ENCODE data around the gene TCF12.

TCF12 gene

DNA sequence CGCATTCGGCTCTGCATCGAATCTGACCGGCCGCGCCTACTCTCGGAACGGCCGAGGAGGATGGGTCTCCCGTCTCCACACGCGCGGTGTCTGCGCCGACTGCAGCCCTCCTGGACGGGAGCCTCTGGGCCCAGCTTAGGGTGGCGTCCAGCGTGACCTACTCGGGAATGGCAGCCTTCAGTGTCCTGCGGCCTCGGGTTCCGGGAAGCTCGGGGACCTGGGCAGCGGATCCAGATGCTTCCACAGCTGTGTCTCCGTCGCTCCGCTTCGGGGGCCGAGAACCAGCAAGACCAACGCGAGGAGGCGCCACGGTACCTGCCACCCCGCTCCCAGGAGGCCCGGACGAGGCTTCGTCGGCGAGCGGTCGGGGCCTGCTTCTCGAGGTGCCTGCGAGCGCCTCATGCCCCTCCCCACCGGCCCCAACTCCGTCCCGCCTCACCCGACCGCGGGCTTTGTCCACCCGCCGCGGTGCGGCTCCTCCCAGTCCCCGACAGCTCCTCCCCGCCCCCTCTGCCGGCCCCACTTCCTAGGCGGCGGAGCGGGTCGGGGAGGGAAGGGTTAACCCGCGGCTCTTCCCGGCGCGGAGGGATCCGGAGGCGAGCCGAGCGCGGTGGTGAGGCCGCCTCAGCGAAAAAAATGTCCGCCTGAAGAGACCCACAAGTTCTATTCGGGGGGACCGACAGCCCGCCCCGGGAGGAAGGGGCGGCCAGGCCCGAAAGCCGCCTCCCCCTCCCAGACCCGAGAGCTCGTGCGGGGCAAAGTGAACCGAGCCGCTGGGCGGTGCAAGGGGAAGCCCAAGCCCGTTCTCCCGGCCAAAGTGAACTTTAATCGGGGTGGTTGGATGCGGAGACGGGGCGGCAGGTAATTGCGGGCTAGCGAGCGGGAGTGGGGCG, at the start of gene TCF12:
Gene TCF12 (plus strand): TSS at position 599 of the 893 bp plus-strand sequence. CDS start 1,270 bp downstream, outside the sequence.
- peak; percentile 94 for DNase-seq

DNA sequence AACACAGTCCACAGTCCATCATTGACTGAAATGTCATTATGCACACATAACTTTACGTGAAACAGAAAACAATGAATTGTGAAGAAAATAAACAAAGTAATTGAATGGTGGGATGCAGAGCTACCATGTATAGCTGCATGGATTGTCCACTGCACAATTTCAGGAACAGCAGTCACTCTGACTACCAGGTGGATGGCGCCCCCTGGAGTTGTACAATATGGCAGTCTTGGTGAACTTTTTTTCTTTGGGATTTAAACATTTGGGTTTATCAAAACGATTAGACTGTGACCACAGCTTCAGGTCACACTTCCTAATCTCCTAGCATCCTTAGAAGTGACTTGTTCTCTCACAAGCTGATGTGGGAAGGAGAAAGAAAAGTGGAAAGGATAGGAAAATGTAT, 48.9 kb upstream of the TCF12 start:
- DNase-seq = no peak

DNA sequence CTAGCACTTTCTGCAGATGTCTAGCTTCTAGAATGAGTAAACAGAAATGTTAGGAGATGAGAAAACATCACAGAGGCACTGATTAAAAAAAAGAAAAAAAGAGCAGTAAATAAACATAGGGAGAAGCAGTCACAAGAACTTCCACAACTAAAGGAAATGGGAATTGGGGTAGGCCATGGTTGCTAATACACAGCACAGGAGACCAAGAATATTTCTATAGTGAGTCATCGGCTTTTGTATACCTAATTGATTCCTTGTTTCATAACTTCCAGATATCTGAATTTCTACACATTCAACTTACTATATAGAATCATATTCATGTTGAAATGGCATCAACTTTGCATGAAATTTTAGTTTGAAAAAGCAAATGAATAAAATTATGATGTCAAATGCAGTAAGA, 47.3 kb upstream of the TCF12 start:
- DNase-seq = peak; percentile 74

DNA sequence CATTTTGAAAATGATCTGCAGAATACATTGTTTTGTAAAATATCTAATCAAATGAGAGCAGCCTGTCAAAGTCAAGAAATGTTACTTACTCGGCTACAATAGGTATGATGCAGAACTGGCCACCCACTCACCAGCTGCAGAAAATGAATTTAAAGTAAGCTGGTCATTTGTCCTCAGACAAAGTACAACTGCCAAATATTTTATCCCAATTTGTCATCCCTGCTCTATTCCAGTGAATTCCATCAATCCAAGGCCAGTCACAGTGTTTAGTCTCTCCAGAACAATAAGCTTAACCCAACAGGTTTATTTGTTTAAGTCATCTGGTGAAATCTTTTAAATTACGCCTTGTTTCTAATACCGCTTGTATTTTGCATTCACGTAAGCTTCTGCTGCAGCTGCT, 46.6 kb upstream of the TCF12 start:
- no peak for DNase-seq

DNA sequence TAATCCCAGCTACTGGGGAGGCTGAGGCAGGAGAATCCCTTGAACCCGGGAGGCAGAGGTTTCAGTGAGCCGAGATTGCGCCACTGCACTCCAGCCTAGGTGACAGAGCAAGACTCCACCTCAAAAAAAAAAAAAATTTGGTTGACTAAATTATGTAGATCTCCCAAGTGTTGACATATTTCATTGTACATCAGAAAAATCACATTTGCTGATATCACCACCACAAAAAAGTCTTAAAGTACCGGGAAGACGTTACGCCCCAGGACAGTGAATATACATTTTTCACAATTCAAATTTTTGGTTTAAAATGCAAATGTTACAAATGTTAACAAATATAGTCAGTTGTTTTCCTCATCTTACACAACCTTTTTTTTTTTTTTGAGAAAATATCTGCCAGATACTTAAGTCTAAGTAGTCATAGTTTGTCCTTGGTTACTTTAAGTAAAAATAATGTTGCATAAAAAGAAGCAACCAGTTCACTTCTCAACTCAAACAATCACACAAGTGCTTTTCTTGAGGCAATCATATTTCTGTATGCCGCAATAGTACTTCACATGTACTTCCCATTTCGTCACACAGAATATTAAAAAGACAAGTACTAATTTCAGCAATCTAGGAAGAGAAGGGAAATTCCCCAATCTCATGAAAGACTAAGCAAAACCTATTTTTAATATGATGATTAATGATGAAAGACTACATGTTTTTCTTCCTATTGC, 41.0 kb upstream of the TCF12 start:
- no peak for DNase-seq

DNA sequence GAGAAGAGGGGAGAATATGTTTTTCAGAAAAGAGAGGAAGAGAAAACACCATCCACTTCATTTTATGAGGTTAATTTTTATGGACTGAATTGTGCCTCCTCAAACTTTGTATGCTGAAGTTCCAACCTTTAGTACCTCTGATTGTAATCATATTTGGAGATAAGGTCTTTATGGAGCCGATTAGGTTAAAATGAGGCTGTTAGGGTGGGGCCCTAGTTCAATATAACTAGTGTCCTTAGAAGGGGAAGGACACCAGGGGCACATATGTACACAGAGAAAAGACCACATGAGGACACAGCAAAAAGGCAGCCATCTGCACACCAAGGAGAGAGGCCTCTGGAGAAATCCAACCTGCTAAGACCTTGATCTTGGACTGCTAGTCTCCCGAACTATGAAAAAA, 38.9 kb upstream of the TCF12 start:
- no peak for DNase-seq

DNA sequence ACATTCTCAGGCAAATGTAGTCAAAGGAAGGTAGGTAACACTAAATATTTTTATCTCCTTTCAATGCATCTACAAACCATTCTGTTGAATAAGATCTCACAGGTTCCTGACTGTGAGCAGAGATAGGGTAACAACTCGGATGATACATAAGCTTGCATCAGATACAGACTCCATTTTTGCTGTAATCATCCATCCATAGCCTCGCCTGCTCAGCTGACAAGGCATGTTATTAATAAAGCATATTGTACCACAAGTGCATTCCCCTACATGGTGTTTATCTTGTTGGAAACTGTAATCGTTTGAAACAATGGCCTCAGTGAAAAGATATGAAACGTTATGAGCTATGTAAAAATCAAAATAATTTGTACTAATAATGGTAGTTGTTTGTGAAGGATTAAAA, 35.4 kb upstream of the TCF12 start:
- no peak for DNase-seq

DNA sequence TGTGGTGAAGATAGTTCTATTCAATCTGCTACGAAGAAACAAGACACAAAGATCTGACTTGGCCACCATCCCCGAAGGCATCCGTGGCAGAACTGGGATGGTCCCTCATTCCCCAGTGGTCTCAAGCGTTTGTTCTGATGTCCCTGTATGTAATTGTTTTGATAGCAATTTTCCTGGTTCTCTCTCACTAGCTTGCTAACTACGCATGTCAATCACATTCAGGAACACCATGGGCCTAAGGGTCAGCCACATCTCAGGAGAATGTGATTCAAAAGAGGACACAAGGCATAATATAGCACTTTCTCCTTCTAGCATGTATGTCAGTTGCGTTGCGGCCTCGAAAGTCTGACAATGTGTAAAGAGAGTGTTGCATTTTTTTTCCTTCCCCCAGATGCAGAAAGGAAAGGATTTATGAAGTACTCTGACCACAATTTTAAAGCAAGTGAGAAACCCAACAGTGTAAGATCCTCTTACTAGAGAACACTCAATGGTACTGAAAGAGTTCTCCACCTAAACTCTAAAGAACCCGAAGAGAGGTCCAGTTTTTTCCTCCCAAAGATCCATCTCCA, 32.0 kb upstream of the TCF12 start:
- no peak for DNase-seq

DNA sequence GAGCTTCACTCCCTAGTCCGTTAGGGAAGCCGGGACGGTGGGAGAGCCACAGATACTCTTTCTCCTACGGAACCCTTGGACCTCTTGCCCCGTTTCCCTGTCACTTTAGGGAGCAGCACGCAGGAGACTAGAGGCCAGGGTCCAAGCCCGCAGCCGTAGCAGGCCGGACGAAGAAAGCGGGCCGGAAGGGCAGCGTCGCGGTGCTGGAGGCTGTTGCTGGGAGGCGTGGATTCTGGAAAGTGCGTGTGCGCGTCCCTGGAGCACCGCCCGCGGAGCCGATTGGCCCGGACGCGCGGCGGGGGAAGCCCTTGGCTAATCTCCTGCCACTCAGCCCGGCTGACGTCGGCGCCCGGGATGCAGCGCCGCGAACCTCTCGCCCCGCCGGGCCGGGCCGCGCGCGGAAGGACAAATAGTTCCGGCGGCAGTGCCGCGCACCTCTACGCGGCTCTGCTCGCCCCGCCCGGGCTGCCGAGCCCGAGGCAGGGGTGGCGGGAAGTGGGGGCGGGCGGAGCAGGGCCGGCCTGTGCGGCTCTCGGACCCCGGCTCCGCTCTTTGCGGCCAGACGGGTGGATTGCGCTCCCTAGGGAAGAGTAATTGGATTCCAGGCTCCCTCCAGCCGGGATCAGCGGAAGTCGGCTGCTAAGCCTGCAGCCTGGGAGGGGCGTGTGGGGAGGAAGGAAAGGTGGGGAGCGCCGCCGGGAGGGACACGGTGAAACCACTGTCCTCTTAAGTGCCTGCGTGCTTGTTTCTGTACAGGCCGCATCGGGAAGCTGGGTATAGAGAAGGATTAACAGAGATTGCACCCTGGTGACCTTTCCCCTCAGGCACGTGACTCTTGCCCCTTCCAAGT, 31.3 kb upstream of the TCF12 start:
- peak; percentile 100 for DNase-seq

DNA sequence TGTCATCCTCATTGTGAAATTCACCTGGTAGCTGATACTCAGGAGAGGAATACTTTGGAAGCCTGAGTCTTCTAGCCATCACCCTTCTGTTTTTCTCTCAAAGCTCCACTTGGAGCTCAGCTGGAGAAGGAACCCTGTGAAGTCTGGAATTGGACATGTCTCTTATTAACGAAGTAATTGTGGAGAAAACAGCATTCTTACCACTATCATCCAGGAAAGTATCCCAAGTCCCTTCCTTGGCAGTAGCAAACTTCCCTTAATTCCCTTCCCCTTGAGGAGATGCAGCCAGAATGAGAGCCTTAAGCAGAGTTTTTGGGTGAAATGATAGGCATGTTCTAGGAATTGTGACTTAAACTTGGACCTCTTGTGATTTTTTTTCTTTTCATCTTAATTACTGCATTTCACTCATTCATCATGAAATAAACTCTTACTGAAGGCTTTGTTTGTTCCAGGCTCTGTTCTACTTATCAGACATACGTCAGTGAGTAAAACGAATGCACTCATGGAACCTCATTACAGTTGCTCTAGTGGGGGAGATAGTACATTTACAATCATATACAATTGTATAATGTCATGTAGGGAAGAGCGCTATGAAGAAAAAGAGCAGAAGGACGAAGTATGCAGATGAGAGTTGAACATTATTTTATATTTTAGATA, 30.5 kb upstream of the TCF12 start:
- no peak for DNase-seq

DNA sequence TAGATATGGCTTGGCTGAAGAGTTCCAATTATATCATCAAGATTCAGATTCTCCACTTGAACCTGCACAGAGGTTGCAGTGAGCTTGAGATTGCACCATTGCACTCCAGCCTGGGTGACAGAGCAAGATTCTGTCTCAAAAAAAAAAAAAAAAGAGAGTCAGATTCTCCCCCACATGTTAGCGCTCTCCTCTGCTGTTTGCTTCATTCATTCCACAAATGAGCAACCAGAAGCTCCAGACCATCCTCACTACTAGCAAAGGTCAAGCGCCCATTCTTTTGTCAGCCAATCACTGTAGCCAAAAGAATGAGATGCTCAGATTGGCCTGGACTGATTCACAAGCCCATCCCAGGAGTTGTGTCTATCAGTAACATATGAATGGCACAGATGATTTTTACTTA, 28.4 kb upstream of the TCF12 start:
- DNase-seq = no peak

DNA sequence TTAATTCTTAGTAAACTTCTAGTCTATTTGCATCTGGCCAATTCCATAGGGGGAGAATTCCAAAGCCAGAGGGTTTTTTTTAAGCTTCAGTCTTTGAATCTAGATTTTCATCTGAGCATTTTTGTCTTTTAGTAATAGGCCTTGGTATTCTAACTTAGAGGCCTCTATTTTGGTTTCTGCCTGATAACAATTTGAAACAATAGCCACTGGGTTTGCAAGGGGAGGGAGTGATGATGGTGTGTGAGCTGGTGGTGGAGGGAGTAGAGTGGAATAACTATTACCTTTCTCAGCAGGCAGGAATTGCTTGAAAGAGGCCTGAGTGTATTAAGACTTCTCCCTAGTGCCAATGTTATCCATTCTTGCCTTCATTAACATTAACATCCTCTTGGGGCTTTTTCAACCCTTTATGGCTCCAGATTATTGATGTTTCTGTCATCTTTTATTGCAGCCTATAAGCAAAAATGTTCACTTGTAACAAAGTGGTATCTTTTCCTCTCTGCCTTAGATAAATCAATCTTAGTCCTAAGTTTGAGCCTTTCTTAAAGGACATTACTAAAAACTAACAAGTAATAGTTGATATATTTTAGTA, 26.5 kb upstream of the TCF12 start:
- no peak for DNase-seq

DNA sequence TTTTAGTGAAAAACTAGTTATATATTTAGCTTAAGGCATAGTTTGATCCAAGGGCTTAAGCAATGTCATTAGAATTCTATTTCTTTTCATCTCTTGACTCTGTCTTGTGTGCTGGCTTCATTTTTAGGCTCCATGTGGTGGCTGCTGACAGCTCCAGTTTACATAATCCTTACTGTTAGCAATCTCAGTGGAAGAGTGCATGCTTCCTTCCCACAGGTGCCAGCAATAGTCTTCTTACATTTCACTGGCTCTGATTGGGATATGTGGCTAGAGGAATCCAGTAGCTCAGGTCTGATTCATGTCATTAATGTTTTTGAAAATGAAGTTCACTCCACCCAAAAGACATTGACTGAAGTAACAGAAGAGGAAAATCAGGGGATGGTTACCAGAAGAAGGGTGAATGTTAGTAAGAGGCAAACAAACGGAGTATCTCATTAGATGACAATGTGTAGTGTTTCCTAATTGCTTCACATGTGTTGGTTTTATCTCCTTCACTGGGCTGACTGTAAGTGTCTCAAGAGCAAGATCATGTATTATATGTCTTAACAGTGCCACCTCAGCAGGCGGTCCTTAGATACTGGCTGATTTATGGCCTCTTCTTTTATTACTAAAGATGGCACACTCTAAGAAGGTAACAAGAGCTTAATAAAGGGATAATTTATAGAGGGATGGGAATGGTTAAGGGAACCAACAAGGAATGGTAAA, 25.6 kb upstream of the TCF12 start:
- DNase-seq = no peak

DNA sequence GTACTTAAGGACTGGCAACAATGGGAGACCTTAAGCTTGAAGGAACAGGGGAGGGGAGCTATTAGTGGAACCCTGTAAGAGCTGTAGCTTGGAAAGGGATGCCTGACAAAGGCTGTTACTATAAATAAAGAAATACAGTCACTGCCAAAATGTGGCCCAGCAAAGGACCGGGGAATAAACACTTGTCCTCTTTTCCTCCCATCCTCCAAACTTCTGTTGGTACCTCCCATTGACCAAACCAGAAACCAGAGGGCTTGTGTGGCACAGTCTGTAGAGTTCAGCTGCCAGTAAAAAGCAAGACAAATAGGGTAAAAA, 25.1 kb upstream of the TCF12 start:
- DNase-seq = no peak

DNA sequence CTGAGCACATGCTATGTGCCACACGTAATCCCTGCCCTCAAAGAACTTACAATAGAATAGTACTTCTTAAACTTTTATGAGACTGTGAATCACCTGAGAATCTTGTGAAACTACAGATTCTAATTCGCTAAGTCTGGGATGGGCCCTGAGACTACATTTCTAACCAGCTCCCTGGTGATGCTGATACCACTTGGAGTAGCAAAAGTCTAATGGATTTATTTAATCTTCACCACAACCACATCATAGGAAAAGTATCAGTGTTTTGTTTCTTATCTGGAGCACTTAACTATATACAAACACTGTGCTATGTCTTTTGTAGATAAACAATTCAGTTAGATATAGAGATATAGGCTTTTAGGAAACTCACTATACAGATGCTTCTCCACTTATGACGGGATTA, 23.8 kb upstream of the TCF12 start:
- no peak for DNase-seq

DNA sequence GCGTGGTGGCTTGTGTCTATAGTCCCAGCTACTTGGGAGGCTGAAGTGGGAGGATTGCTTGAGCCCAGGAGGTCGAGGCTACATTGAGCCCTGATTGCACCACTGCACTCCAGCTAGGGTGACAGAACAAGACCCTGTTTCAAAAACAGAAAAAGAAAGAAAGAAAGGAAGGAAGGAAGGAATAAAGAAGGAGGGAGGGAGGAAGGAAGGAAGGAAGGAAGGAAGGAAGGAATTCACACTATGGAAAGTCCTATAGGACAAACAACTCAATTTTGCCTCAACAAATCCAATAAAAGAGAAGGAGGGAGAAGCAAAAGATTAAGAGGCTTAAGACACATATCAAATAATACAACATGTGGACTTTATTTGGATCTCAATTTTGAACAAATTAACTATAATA, 16.5 kb upstream of the TCF12 start:
- DNase-seq = no peak

DNA sequence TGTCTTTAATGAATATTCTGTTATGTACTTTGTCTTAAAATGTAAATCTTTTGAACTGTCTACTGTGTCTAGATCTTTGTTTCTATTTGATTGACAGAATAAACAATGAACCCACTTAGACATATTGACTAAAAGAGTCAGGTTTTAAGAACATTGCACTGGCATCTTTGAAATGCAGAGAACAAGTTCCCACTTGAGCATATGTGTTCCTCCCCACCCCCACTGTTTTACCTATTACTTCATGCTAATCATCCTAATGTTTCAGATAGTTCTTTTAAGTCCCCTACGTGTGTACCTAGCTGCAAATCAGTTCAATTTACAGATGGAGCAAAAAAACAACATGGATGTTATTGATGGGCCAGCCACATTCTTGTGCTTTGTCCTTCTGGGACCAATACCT, 11.7 kb upstream of the TCF12 start:
- no peak for DNase-seq

DNA sequence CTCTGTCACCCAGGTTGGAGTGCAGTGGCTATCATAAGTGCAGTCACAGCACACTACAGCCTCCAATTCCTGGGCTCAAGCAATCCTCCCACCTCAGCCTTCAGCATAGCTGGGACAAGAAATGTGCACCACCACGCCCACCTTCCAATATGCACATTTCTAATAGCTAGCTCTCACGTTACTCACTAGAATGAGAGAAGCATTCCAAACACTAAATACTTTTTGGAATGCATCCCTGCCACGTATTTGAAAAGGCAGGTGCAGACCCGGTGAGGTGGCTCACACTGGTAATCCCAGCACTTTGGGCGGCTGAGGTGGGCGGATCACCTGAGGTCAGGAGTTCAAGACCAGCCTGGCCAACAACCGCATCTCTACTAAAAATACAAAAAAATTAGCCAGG, 7.6 kb upstream of the TCF12 start:
- DNase-seq = no peak

DNA sequence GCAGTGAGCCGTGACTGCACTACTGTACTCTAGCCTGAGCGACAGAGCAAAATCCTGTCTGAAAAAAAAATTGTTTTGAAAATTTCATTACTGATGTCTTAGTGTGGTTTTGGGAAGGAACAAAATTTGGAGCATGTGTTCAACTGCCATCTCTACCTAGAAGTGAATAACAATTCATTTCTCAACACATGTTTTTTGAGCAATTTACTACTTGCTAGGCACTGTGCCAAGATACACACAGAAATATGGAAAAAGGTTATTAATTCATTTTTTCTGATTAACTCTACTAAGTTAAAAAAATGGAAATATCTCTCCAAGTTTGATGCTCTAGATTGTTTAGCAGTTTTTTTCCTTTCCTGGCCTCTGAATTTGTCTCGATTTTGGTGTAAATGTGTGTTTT, 5.2 kb upstream of the TCF12 start:
- no peak for DNase-seq

DNA sequence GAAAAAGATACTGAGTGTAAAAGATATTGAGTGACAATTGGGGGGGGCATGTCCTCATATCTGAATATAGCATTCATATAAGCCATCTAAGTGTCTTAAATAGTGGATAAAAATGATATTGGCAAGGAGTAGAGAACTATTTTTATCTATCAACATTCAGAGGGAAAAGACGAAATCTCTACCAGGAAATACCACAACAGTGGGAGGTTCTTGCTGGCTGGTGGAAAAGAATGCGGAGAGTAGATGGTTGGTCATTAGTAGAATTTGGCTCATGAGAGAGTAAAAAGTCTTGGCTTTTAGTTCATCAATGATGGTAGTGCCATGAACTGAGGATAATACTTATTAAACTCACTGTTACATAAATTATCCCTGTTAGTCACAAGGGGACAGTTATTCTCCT, 4.8 kb upstream of the TCF12 start:
- DNase-seq = peak; percentile 75

DNA sequence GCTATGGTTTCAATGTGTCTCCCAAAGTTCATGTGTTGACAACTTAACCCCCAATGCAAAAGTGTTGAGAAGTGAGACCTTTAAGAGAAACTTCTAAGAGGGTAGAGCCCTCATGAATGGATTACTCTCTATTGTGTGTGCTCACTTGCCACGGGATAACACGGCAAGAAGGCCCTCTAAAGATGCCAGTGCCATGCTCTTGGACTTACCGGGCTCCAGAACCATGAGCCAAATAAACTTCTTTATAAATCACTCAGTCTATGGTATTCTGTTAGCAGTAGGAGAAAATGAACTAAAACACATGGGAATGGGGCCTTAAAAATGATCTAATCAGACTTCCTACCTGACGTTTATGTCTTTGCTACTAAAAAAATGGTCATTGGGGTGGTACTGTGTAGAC, 2.6 kb upstream of the TCF12 start:
- DNase-seq = no peak

Measured in NCI-H226 (cell line).